BLaER1 treated with 17β-estradiol and CSF1 and Interleukin-3, amounts not matched to agents 10 nM and 100 nM (cell line): Measurements from ENCODE around the gene TNFAIP8L1.

Experiments
- H3K27ac ChIP-seq, 11 experiments: shearing (Covaris generic); formaldehyde crosslinking; 2 replicates each; pipeline ENCODE4 v1.8.1; 2022
- H3K27me3 ChIP-seq, 11 experiments: shearing (Covaris generic); formaldehyde crosslinking; 2 replicates each; pipeline ENCODE4 v1.8.1; 2022
- H3K36me3 ChIP-seq, 11 experiments: shearing (Covaris generic); formaldehyde crosslinking; 2 replicates each; pipeline ENCODE4 v1.8.1; 2022
- H3K4me1 ChIP-seq, 10 experiments: shearing (Covaris generic); formaldehyde crosslinking; 2 replicates each; pipeline ENCODE4 v1.8.1; 2022
- H3K4me2 ChIP-seq, 11 experiments: shearing (Covaris generic); formaldehyde crosslinking; 2 replicates each; pipeline ENCODE4 v1.8.1; 2022
- H3K4me3 ChIP-seq, 10 experiments: shearing (Covaris generic); formaldehyde crosslinking; 2 replicates each; pipeline ENCODE4 v1.8.1; 2022
- H3K9ac ChIP-seq, 11 experiments: shearing (Covaris generic); formaldehyde crosslinking; 2 replicates each; pipeline ENCODE4 v1.8.1; 2022
- H3K9me3 ChIP-seq, 11 experiments: shearing (Covaris generic); formaldehyde crosslinking; replicated peaks in 1 of 11; 2 replicates each; pipeline ENCODE4 v1.8.1; 2022
- H4K20me1 ChIP-seq, 11 experiments: shearing (Covaris generic); formaldehyde crosslinking; 2 replicates each; pipeline ENCODE4 v1.8.1; 2022
- Cebpa-rat ChIP-seq, 11 experiments: shearing (Covaris generic); IDR thresholded peaks; 2 replicates each; pipeline ENCODE4 v1.8.1; 2022

The TNFAIP8L1 gene

DNA sequence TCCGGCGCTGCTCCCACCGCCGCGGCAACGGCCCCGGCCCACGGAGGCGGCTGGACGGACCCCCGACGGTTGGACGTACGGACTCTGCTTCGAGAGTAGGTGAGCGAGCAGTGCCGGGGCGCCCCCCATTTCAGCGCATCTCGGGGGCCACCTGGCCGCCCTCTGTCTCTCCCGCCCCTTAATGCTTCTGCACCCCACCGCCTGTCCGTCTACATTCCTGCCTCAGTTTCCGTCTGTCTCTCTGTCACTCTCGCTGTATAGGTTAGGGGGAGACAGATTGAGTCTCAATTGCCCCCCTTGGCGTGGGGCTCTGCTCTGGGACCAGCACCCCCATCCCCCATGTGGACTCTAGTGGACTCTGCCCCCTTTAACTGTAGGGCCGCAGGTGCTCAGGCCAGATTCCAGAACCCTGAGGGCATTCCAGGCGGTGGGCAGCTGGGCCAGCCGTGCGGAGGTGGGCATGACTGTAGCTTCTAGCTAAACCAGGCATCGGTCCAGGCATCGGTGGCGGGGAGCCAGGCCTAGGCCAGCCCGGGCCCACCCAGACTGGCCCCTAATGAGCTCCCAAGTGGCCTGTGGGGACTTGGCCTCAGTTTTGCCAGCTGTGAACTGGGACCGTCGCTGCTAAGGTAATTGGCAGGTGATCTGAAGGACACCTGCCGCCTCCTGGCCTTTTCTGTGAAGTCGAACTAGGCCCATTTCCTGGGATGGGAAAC lies 373 bp downstream of the TNFAIP8L1 start:
- H3K27ac ChIP-seq = peak overlapping the region; percentile 60 to 82 (median 72); a peak in 21 of 22 replicates
- no peaks in the 10 kb centered on the region for H3K9me3 ChIP-seq
- H3K9ac ChIP-seq = peak overlapping the region; percentile 79 to 90 (median 86)
- peaks cover 0 to 5% (median 0%) of the 10 kb centered on the region in 11 experiments; a peak in 2 of 22 replicates for H3K36me3 ChIP-seq
- no peaks in the 10 kb centered on the region for H3K27me3 ChIP-seq
- H3K4me3 ChIP-seq = peak overlapping the region; percentile 78 to 96 (median 86)
- peaks cover 51 to 68% (median 63%) of the 10 kb centered on the region in 10 experiments for H3K4me1 ChIP-seq
- H3K4me2 ChIP-seq = peak overlapping the region; percentile 81 to 98 (median 95)
- H4K20me1 ChIP-seq = peaks cover 0 to 15% (median 0%) of the 10 kb centered on the region in 11 experiments; a peak in 7 of 22 replicates
- TF ChIP-seq Cebpa-rat (IDR thresholded peaks at IDR 0.05) = no peak

DNA sequence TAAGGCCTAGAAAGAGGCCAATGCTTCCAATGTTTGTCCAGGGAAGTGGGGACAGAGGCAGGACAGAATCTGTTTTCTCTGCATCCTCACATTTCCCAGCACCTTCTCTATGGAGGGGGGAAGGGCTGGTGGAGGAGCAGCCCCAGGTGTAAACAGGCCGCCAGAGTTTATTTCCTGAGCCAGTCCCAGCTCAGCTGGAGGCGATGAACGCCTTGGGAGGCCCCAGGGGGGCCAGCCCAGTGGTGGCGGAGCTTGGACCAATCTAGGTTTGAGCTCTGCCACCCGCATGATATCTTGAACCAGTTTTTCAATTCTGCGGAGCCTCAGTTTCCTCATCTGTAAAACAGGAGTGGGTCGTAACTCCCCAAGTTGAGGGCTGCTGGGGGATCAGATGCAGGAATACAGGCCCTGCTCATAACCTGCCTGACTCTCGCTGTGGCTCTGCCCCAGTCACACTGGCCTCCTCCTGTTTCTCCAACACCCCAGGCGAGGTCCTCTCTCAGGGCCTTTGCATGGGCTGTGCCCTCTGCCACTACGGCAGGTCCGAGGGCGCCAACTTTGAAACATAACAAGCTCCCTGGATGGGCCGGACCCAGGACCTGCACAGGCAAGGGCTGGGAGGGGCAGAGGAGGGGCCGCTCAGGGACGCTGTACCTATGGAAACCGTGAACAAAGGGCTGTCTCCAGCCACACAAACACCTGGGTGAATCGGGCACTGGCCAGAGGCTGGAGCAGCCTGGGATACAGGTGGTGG lies 1.1 kb downstream of the TNFAIP8L1 start:
- H3K4me3 ChIP-seq = peak overlapping the region; percentile 78 to 96 (median 86)
- no peaks in the 10 kb centered on the region for H3K27me3 ChIP-seq
- no peak for TF ChIP-seq Cebpa-rat (IDR thresholded peaks at IDR 0.05)
- H3K4me1 ChIP-seq = peaks cover 46 to 61% (median 56%) of the 10 kb centered on the region in 10 experiments
- H3K36me3 ChIP-seq = peaks cover 0 to 5% (median 0%) of the 10 kb centered on the region in 11 experiments; a peak in 4 of 22 replicates
- peaks cover 0 to 17% (median 0%) of the 10 kb centered on the region in 11 experiments; a peak in 8 of 22 replicates for H4K20me1 ChIP-seq
- peak overlapping the region; percentile 81 to 98 (median 95) for H3K4me2 ChIP-seq
- H3K9ac ChIP-seq = peak overlapping the region; percentile 79 to 90 (median 86)
- H3K27ac ChIP-seq = peak overlapping the region; percentile 60 to 82 (median 72); a peak in 19 of 22 replicates
- H3K9me3 ChIP-seq = no peaks in the 10 kb centered on the region

DNA sequence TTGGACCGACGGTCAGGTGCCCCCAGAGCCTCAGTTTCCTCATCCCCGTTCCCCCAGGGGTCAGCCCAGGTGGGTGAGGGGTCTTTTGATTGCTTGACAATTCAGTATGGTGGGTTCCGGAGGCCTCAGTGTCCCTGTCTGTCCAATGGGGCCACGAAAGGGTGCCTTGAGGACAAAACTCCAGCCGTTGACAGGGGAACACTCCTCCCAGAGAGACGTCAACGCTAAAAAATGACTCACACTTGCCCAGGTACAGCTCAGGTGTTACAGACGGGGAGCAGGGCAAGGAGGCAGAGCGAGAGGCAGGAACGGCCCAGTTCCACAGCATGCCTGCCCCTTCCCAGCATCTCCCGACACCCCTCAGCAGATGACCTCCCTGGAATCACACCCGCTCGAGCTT lies 1.8 kb downstream of the TNFAIP8L1 start:
- H3K36me3 ChIP-seq = peaks cover 0 to 11% (median 6%) of the 10 kb centered on the region in 11 experiments; a peak in 7 of 22 replicates
- no peaks in the 10 kb centered on the region for H3K27me3 ChIP-seq
- H3K27ac ChIP-seq = peak overlapping the region in 2 of 11 experiments; percentile 80 to 82; a peak in 1 of 22 replicates
- peak overlapping the region in 4 of 10 experiments; percentile 80 to 96 (median 90); a peak in 5 of 20 replicates for H3K4me3 ChIP-seq
- H3K4me2 ChIP-seq = peak overlapping the region; percentile 81 to 98 (median 95)
- H3K9ac ChIP-seq = peak overlapping the region in 9 of 11 experiments; percentile 79 to 90 (median 86); a peak in 13 of 22 replicates
- no peaks in the 10 kb centered on the region for H3K9me3 ChIP-seq
- H3K4me1 ChIP-seq = peaks cover 41 to 54% (median 50%) of the 10 kb centered on the region in 10 experiments
- no peak for TF ChIP-seq Cebpa-rat (IDR thresholded peaks at IDR 0.05)
- peaks cover 0 to 24% (median 0%) of the 10 kb centered on the region in 11 experiments; a peak in 8 of 22 replicates for H4K20me1 ChIP-seq

DNA sequence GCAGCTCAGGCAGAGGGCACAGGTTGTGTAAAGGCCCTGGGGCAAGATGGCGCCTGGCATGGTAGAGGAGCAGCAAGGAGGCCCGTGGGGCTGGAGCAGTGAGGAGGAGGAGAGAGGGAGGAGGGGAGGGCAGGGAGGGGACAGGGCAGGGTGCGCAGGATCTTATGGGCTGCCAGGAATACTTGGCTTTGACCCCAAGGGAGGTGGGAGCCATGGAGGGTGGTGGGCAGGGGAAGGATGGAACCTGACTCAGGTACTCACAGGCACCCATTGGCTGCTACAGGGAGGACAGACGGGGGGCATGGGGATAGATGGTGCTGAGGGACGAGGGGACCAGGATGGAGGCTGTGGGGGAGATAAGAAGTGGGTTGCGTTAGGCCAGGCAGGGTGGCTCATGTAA lies 3.3 kb downstream of the TNFAIP8L1 start:
- H3K27ac ChIP-seq = no peak overlapping the region
- peak overlapping the region in 1 of 11 experiments; percentile 3; a peak in 2 of 22 replicates for H3K4me2 ChIP-seq
- TF ChIP-seq Cebpa-rat (IDR thresholded peaks at IDR 0.05) = no peak
- H3K4me3 ChIP-seq = no peak overlapping the region
- H3K36me3 ChIP-seq = peaks cover 0 to 13% (median 7%) of the 10 kb centered on the region in 11 experiments; a peak in 7 of 22 replicates
- H3K9me3 ChIP-seq = no peaks in the 10 kb centered on the region
- peaks cover 0 to 36% (median 0%) of the 10 kb centered on the region in 11 experiments; a peak in 8 of 22 replicates for H4K20me1 ChIP-seq
- H3K27me3 ChIP-seq = no peaks in the 10 kb centered on the region
- no peak overlapping the region for H3K9ac ChIP-seq
- H3K4me1 ChIP-seq = peaks cover 32 to 56% (median 44%) of the 10 kb centered on the region in 10 experiments

DNA sequence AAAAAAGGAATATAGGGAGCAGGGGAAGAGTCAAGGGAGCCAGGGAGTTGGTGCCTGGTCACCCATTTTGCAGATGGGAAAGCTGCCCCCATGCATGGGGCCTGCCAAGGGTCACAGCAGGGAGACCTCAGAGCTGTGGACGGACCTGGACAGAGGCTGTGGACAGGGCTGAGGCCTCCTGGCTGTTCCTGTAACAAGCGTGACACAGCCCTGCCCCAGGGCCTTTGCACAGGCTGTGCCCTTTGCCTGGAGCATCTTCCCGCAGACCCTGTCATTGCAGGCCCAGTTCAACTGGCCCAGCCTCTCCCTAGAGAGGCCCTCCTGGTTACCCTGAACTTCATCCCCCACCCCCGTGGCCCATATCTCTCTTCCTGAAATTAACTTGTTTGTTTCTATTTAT lies 6.4 kb downstream of the TNFAIP8L1 start:
- peaks cover 0 to 27% (median 12%) of the 10 kb centered on the region in 11 experiments; a peak in 10 of 22 replicates for H3K36me3 ChIP-seq
- TF ChIP-seq Cebpa-rat (IDR thresholded peaks at IDR 0.05) = no peak
- peaks cover 0 to 62% (median 4%) of the 10 kb centered on the region in 11 experiments; a peak in 9 of 22 replicates for H4K20me1 ChIP-seq
- H3K9me3 ChIP-seq = no peaks in the 10 kb centered on the region
- no peaks in the 10 kb centered on the region for H3K27me3 ChIP-seq
- H3K4me2 ChIP-seq = no peak overlapping the region
- H3K4me1 ChIP-seq = peaks cover 35 to 57% (median 44%) of the 10 kb centered on the region in 10 experiments
- no peak overlapping the region for H3K27ac ChIP-seq
- H3K9ac ChIP-seq = no peak overlapping the region
- H3K4me3 ChIP-seq = no peak overlapping the region

DNA sequence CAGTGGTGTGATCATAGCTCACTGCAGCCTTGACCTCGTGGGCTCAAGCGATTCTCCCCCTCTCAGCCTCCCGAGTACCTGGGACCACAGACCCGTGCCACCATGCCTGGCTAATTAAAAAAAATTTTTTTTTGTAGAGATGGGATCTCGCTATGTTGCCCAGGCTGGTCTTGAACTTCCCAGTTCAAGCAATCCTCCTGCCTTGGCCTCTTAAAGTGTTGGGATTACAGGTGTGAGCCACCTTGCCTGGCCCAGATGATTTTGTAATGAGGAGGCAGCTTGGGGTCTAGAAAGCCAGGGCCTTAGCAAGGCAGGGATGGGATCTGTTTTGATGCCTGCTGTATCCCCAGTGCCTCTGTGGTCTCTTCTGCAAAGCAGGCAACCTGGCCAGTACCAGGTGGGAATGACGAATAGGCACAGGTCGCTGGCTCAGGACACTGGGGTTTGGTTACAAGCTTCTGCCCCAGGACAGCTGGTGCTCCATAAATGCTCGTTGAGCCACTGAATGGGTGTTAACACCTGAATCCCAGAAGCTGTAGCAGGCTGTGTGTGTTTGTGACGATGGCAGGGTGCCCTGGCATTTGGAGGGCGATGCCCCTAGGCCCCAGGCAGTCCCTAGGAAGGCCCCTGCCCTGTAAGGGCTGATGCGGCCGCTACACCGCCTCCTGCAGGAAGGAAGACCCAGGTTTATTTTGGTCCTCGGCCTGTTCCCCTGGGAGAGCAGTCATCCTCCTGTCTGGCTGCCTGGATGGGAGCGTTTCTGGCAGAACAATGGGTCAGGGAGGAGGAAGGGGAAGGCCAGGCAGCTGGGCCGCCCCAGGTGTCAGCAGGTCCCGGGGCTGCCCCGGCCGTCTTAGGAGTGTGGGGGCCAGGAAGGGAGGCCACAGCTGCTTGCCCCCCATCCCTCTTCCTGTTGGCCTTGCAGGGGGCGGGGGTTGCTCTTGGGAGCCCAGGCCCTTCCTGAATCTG lies 8.6 kb downstream of the TNFAIP8L1 start:
- no peaks in the 10 kb centered on the region for H3K9me3 ChIP-seq
- no peaks in the 10 kb centered on the region for H3K27me3 ChIP-seq
- peak overlapping the region; percentile 66 to 84 (median 80) for H3K9ac ChIP-seq
- H3K4me2 ChIP-seq = peak overlapping the region; percentile 75 to 99 (median 95)
- H3K27ac ChIP-seq = peak overlapping the region; percentile 39 to 92 (median 85); a peak in 21 of 22 replicates
- peaks cover 14 to 50% (median 27%) of the 10 kb centered on the region in 11 experiments for H3K36me3 ChIP-seq
- peaks cover 0 to 77% (median 4%) of the 10 kb centered on the region in 11 experiments; a peak in 7 of 22 replicates for H4K20me1 ChIP-seq
- TF ChIP-seq Cebpa-rat (IDR thresholded peaks at IDR 0.05) = no peak
- peak overlapping the region in 9 of 10 experiments; percentile 20 to 55 (median 46); a peak in 14 of 20 replicates for H3K4me3 ChIP-seq
- H3K4me1 ChIP-seq = peaks cover 25 to 47% (median 34%) of the 10 kb centered on the region in 10 experiments

DNA sequence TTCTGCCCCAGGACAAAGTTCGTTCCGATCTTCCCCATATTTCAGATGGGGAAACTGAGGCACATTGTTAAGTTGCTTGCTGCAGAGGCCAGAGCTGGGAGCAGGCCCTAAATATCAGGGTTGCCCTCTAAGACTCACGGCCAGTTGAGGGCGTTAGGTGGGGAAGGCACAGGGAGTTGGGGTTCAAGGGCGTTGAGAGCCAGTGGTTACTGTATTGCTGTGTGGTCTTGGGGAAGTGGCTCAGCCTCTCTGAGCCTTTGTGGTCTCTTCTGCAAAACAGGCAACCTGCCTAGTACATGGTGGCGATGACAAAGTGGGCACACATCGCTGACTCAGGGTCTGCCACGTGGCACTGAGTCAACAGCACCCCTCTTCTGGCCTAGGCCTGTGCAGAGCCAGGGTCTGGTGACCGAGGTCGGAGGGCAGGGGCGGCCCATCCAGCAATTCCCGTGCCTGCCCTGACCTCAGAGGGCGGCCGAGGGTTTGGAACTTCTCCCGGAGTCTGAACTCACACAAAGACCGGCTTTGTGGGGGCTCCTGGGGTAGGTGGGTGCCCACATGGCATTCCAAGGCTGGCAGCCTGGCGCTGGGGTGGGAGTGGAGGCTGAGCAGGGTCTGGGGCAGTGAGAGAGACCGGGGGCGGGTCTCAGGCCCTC lies 10.2 kb downstream of the TNFAIP8L1 start:
- H4K20me1 ChIP-seq = peaks cover 0 to 91% (median 9%) of the 10 kb centered on the region in 11 experiments; a peak in 12 of 22 replicates
- no peaks in the 10 kb centered on the region for H3K9me3 ChIP-seq
- peaks cover 14 to 62% (median 33%) of the 10 kb centered on the region in 11 experiments for H3K36me3 ChIP-seq
- H3K4me2 ChIP-seq = peak overlapping the region; percentile 75 to 99 (median 95)
- peak overlapping the region in 8 of 11 experiments; percentile 14 to 92 (median 86); a peak in 13 of 22 replicates for H3K27ac ChIP-seq
- H3K4me1 ChIP-seq = peaks cover 33 to 50% (median 40%) of the 10 kb centered on the region in 10 experiments
- 0 out of 20 replicates have a peak overlapping the region, but pooled peaks of 1 of the 10 experiments have one; percentile 53 for H3K4me3 ChIP-seq
- H3K9ac ChIP-seq = peak overlapping the region in 9 of 11 experiments; percentile 13 to 84 (median 80); a peak in 11 of 22 replicates
- TF ChIP-seq Cebpa-rat (IDR thresholded peaks at IDR 0.05) = no peak
- no peaks in the 10 kb centered on the region for H3K27me3 ChIP-seq
